NK-92 treated with Interleukin-12 subunit alpha and Interleukin-12 subunit beta, amount 100 ng/mL, for 24 hours (cell line): ENCODE results near the gene CPLX3.

Source experiments
- DNase-seq: peaks from one replicate; lab custom pipeline; 2025; lab: John Stamatoyannopoulos, UW

The CPLX3 gene

DNA sequence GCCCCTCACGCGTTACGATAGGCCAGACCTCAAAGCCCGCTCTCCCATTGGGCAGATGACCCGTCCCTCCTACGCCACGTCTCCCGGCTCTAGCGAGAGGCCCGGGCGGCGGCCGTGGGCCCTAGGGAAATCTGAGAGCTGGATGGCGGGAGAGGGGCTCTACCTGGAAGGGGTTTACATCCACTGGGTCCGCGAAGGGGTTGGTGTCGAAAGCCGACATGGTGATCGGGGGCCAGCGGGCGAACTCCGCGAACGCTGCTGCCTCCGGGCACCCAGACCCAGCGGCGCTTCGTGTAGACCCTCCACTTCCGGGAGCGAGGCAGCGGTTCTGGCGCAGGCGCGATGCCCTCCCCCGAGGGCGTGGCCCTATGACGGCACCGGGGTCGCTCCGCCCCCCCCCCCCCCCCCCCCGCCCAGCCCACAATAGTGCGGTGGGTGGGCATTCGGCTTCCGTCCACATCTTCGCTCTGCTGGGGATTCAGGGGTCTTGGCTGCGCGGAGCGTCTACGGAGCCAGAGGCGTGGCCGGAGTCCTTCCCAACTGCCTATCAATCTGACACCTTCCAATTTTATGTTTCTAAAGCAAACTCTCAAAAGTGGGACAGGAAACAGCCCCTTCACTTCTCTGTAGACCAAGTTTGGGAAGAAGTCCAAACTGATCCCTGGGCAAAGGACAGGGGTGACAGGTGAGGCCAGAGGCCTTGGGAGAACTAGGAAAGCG is 46.8 kb downstream of the CPLX3 start, which contains the start of gene SCAMP2:
TSS of gene SCAMP2 (minus strand) at position 330 of the 720 bp plus-strand sequence. CDS start at position 220, 110 bp downstream.
- peak; percentile 97 for DNase-seq

DNA sequence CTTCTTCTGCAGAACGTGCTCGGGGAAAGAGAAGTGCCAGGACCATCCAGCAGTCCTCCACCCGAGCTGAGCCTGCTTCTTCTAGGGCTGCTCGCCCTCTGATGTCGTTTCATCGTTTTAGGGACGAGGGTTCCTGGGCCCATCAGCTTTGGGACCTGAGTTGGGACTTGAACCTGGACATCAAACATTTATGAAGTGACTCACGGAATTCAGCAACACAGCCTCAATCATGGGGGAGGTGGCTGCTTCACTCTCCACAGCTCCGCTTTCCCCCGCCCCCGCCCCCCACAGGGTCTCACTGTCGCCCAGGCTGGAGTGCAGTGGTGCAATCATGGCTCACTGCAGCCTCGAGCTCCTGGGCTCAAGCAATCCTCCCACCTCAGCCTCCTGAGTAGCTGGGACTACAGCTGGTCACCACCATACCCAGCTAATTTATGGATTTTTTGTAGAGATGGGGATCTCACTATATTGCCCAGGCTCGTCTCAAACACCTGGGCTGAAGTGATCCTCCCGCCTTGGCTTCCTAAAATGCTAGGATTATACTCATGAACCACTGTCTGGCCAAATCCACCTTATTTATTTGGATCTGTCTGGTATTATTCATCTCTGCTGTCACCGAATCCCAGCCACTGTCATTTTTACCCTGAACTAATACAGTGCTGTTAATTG is 47.5 kb downstream of the CPLX3 start:
- no peak for DNase-seq

DNA sequence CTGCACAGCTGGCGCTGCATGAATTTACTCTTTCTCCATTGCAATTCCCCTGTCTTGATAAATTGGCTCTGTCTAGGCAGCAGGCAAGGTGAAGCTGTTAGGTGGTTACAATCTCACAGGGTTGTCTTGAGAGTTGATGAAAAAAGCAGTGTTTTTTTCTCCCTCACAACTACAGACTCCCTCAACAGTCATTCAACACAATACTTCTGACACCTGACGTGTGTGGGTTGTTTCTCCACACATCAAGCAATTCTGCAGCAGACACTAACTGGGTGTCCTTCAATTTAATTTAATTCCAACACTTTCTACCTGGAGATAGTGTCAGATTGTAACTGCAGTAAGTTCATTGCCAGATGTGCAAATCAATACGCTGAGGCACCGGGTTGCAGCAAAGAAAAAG is 51.8 kb downstream of the CPLX3 start:
- DNase-seq: no peak
